Suprapubic skin (tissue), 4 donors: ENCODE data around the gene HDAC5. TPM values are rescaled to one million over a fixed set of nuclear protein-coding genes. Genes with fewer than 3 reads are reported as not detected.
"Not testable (repeated sequence)": the region's sequence is repeated elsewhere in the genome, so short reads cannot be mapped to it uniquely, and the experiment has no call there.

Experiments
- DNase-seq, 2 donors: peaks; one replicate each; pipeline ENCODE4 v3.0.0-alpha.2; 2019; ENCODE audit warnings: low spot score in 2 of 2
- H3K27ac ChIP-seq: fragments of 200-600 bp; sonication (generic); one replicate; pipeline ENCODE4 v1.5.1; 2019
- H3K27me3 ChIP-seq: fragments of 200-600 bp; sonication (generic); one replicate; pipeline ENCODE4 v1.5.1; 2019
- H3K36me3 ChIP-seq: fragments of 200-600 bp; sonication (generic); one replicate; pipeline ENCODE4 v1.5.1; 2019
- H3K4me1 ChIP-seq: fragments of 200-600 bp; sonication (generic); one replicate; pipeline ENCODE4 v1.5.1; 2019
- H3K4me3 ChIP-seq: fragments of 200-600 bp; sonication (generic); one replicate; pipeline ENCODE4 v1.5.1; 2019; ENCODE audit warnings: mild to moderate bottlenecking
- H3K9me3 ChIP-seq: fragments of 200-600 bp; sonication (generic); one replicate; pipeline ENCODE4 v1.5.1; 2019
- CTCF ChIP-seq, 2 donors: fragments of 200-600 bp in 1 of 2; fragments of 450-650 bp in 1 of 2; sonication (generic) in 1 of 2; IDR thresholded peaks; one replicate each; pipeline ENCODE4 v1.5.1; 2016 to 2019; ENCODE audit warnings: antibody characterized with exemption in 2 of 2, mild to moderate bottlenecking in 1 of 2, moderate library complexity in 1 of 2
- EP300 ChIP-seq: sonication (generic); formaldehyde crosslinking; IDR thresholded peaks from one replicate; pipeline ENCODE4 v1.6.1; 2017; ENCODE audit warnings: antibody characterized with exemption
- POLR2A ChIP-seq, 2 donors: fragments of 450-650 bp; IDR thresholded peaks; one replicate each; pipeline ENCODE4 v1.6.1; 2017; ENCODE audit warnings: antibody characterized with exemption in 2 of 2, mild to moderate bottlenecking in 2 of 2, moderate library complexity in 2 of 2
- POLR2AphosphoS5 ChIP-seq, 3 donors: sonication (generic); formaldehyde crosslinking; IDR thresholded peaks; one replicate each; pipeline ENCODE4 v1.6.1; 2017; ENCODE audit warnings: antibody characterized with exemption in 3 of 3
- WGBS: methylation state at CpG from one replicate; pipeline ENCODE4 v1.1.5; 2018; 5-methylcytosine and 5-hydroxymethylcytosine counted together
- total RNA-seq, 4 donors: library from RNA; depleted of rRNA; stranded (reverse); fragments of >200 nt; gene quantifications; one replicate each; pipeline ENCODE4 v1.1.0, GENCODE V29; 2016

The HDAC5 gene
- total RNA-seq, 4 donors from 2014 or later: 135 to 197 (median 168) TPM

DNA sequence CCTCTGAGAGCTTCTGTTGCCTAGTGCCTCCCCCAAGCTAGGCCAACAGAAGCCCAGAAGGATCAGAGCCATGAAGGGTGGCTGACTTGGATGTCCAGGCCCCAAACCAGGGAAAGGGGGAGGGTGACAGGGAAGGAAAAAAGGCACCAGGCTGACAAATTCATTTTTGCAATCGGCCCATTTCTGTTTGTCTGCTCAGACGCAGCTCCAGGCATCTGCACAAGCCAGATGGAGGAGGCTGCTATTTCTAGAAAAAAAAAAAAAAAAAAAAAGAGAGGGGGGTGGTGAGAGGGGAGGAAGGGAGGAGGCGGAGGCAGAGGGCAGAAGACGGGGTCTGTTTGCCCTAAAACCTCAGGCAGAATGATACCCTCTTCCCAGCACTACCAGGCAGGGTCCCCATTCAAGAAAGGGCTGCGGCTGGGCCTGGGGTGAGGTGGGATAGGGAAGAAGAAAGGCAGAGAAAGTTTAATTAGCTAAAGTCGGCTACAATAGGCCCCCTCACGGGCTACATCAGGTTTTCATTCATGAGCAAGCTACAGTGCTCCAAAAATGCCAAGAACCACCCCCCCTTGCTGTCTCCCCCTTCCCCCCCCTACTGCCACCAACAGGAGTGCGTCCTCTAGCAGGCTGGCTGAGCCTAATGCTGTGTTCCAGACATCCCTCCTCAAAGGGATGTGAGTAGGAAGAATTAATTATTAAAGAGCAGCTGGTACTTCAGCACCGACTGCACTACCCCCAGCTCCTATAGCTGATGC, 2.4 kb downstream of the HDAC5 start:
- Histone ChIP-seq H3K4me1 (peaks cover 67% of the 10 kb centered on the region), H3K27ac (no peak overlapping the region), H3K4me3 (peak overlapping the region; percentile 82), H3K27me3 (no peaks in the 10 kb centered on the region), H3K9me3 (no peaks in the 10 kb centered on the region), H3K36me3 (peaks cover 14% of the 10 kb centered on the region)
- no peak for DNase-seq
- TF ChIP-seq EP300: no peak
- no peak for TF ChIP-seq CTCF (IDR thresholded peaks at IDR 0.05)
- TF ChIP-seq POLR2AphosphoS5 (IDR thresholded peaks at IDR 0.05): no peak
- no peak for TF ChIP-seq POLR2A (IDR thresholded peaks at IDR 0.05)
- 49% methylated on average over 9 of the region's 9 CpGs for WGBS

DNA sequence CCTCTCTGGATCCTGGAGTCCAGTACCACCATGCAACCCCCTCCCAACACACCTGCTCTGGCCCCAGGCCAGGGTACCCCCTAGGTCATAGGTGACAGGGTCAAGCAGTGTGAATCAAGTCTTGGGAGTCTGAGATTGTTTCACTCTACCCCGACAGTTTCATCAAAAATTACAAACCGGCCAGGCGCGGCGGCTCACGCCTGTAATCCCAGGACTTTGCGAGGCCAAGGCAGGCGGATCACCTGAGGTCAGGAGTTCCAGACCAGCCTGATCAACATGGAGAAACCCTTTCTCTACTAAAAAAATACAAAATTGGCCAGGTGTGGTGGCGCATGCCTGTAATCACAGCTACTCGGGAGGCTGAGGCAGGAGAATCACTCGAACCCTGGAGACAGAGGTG, 3.2 kb downstream of the HDAC5 start:
- H3K27ac ChIP-seq, H3K27me3 ChIP-seq, DNase-seq, H3K9me3 ChIP-seq, H3K4me3 ChIP-seq: not testable (repeated sequence)
- Histone ChIP-seq H3K36me3 (peaks cover 20% of the 10 kb centered on the region), H3K4me1 (peaks cover 75% of the 10 kb centered on the region)
- 91% methylated on average over 11 of the region's 11 CpGs for WGBS

DNA sequence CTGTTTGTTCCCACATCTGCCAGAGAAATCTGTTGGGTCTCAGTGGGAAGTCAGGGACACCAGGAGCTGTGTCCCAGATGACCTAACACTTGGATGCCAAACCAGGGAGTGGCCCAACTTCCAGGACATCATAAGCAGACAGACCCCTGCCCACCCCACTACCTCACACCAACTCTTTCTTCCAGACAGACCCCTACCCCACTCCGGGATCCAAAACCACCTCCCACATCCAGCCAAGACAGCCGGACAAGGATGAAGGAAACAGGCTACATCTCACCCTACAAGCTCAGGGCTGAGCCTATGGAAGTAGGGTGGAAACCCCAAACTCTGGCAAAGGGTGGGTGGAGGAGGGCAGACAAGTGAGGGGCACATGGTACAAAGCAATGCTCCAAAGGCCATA, 3.6 kb downstream of the HDAC5 start:
- no peak overlapping the region for H3K4me3 ChIP-seq
- peaks cover 25% of the 10 kb centered on the region for H3K36me3 ChIP-seq
- no peaks in the 10 kb centered on the region for H3K9me3 ChIP-seq
- no peak for DNase-seq
- H3K27ac ChIP-seq: peak overlapping the region; percentile 71
- TF ChIP-seq POLR2AphosphoS5 (IDR thresholded peaks at IDR 0.05) (no peak), CTCF (IDR thresholded peaks at IDR 0.05) (no peak), POLR2A (IDR thresholded peaks at IDR 0.05) (no peak), EP300 (no peak)
- H3K4me1 ChIP-seq: peaks cover 79% of the 10 kb centered on the region
- 100% methylated on average over 2 of the region's 2 CpGs for WGBS
- no peaks in the 10 kb centered on the region for H3K27me3 ChIP-seq

DNA sequence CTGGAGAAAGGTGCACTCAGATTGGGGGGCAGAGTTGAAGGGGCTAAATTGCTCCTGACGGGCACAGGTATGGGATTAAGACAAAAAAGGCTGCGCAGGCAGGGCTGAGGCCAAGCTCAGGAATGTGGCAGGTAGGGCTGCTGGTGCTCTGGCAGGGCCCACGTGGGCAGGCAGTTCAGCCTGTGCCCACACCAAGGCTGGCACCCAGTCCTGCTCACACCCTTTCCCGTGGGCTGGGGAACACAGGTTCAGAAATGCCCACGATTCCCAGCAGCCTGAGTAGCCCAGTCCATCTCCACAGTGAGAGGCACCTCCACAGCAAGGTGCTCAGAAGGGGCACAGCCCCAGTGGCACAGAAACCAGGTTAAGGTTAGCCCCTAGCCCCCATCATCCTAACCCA, 4.4 kb downstream of the HDAC5 start:
- no peak overlapping the region for H3K4me3 ChIP-seq
- TF ChIP-seq POLR2A (IDR thresholded peaks at IDR 0.05) (no peak), CTCF (IDR thresholded peaks at IDR 0.05) (no peak)
- H3K27ac ChIP-seq: peak overlapping the region; percentile 71
- no peak for DNase-seq
- H3K4me1 ChIP-seq: peaks cover 79% of the 10 kb centered on the region
- peaks cover 30% of the 10 kb centered on the region for H3K36me3 ChIP-seq
- WGBS: no CpG with 5 or more reads among the region's 5 CpGs
- H3K27me3 ChIP-seq: no peaks in the 10 kb centered on the region
- no peaks in the 10 kb centered on the region for H3K9me3 ChIP-seq

GRCh38 chr17:44118427-44119050, 4.9 kb downstream of the HDAC5 start:
- 48% methylated on average over 9 of the region's 10 CpGs for WGBS
- H3K36me3 ChIP-seq: peaks cover 35% of the 10 kb centered on the region

More at GRCh38 chr17:44118427-44119050, 4.9 kb downstream of the HDAC5 start:
- Histone ChIP-seq H3K27ac (peak overlapping the region; percentile 71), H3K4me1 (peaks cover 82% of the 10 kb centered on the region), H3K27me3 (no peaks in the 10 kb centered on the region), H3K9me3 (no peaks in the 10 kb centered on the region), H3K4me3 (no peak overlapping the region)
- no peak for DNase-seq
- no peak for TF ChIP-seq CTCF (IDR thresholded peaks at IDR 0.05)
- TF ChIP-seq POLR2A (IDR thresholded peaks at IDR 0.05): no peak
- TF ChIP-seq EP300: no peak
- no peak for TF ChIP-seq POLR2AphosphoS5 (IDR thresholded peaks at IDR 0.05)
